ENCODE results near the gene PEMT.

Gene PEMT

DNA sequence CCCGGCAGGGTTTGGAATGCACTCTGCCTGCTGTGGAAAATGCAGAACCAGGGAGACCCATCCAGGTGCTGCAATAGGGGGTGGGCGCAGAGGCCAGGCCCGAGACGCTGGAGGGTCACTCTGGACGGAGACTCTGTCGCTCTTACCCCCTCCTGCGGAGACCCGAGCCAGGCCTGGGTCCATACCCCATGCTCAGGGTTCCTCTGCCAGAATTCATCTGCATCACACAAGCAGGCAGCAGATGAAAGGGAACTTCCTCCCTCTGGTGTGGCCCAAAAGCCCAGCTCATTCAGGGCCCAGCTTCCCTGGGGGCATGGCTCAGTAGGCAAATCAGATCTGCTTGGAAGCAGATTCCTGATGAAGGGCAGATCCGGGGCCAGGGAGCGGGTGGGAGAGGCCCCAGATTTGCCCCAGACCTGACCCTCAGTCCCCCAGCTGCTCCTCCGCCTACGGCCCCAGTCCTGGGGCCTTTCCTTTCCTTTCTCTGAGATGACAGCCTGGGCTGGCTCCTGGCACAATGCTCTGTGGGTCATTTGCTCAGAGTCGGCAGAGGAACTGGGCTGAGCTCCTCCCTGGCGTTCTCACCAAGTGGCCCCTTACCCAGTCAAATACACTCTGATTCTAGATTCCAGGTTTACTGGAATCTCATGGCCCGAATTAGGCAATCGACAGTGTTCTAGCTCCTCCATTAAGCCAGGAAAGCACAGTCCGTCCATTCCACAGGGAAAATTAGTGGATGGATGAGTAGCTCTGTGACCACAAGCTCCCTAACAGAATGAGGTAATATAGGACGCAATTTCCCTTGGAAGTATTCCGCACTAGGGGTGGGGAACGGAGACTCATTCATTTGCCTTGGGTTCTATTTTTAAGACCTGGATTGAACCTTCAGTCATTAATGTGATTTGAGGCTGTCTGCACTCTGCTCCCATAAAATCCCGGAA lies 76.2 kb downstream of the PEMT start:
- TF ChIP-seq, protein P1, sequence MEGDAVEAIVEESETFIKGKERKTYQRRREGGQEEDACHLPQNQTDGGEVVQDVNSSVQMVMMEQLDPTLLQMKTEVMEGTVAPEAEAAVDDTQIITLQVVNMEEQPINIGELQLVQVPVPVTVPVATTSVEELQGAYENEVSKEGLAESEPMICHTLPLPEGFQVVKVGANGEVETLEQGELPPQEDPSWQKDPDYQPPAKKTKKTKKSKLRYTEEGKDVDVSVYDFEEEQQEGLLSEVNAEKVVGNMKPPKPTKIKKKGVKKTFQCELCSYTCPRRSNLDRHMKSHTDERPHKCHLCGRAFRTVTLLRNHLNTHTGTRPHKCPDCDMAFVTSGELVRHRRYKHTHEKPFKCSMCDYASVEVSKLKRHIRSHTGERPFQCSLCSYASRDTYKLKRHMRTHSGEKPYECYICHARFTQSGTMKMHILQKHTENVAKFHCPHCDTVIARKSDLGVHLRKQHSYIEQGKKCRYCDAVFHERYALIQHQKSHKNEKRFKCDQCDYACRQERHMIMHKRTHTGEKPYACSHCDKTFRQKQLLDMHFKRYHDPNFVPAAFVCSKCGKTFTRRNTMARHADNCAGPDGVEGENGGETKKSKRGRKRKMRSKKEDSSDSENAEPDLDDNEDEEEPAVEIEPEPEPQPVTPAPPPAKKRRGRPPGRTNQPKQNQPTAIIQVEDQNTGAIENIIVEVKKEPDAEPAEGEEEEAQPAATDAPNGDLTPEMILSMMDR (IDR thresholded peaks at IDR 0.05; ENCODE audit: insufficient read depth, low read length, poor library complexity, severe bottlenecking): no peak
- no peak for TF ChIP-seq EZH2phosphoT487 (conservative IDR thresholded peaks at IDR 0.05; ENCODE audit: low read length)
- Histone ChIP-seq H3K27ac (ENCODE audit: low read depth, low read length) (no peak overlapping the region), H2AFZ (ENCODE audit: low read depth, low read length, severe bottlenecking) (no peak overlapping the region), H3K9me2 (replicated peaks; ENCODE audit: insufficient read depth, low read length) (no peaks in the 10 kb centered on the region), H3K79me2 (ENCODE audit: insufficient read depth, low read length) (no peaks in the 10 kb centered on the region), H3F3A (ENCODE audit: insufficient read depth) (no peaks in the 10 kb centered on the region), H3K9me3 (ENCODE audit: insufficient read depth, low read length) (no peaks in the 10 kb centered on the region), H3K4me2 (ENCODE audit: low read depth, low read length, poor library complexity, severe bottlenecking) (no peak overlapping the region), H3K4me3 (ENCODE audit: insufficient read depth, low read length, poor library complexity, severe bottlenecking) (no peak overlapping the region), H3K27me3 (ENCODE audit: low read length) (no peaks in the 10 kb centered on the region), H4K20me1 (ENCODE audit: low read depth, low read length) (no peaks in the 10 kb centered on the region), H3K36me3 (ENCODE audit: low read length) (no peaks in the 10 kb centered on the region), H3K9ac (ENCODE audit: low read length) (no peak overlapping the region)

- Histone ChIP-seq H3K27ac (ENCODE audit: low read depth, low read length) (no peak overlapping the region), H4K20me1 (ENCODE audit: low read depth, low read length) (no peaks in the 10 kb centered on the region), H3K4me2 (ENCODE audit: low read depth, low read length, poor library complexity, severe bottlenecking) (no peak overlapping the region)
These were observed 77.0 kb downstream of the PEMT start for GRCh38 chr17:17514361-17514992.

GRCh38 chr17:17513626-17514025 lies 77.9 kb downstream of the PEMT start:
- no peaks in the 10 kb centered on the region for H4K20me1 ChIP-seq (ENCODE audit: low read depth, low read length)
- H3K4me2 ChIP-seq (ENCODE audit: low read depth, low read length, poor library complexity, severe bottlenecking): no peak overlapping the region
- no peaks in the 10 kb centered on the region for H3K9me3 ChIP-seq (ENCODE audit: insufficient read depth, low read length)
- no peaks in the 10 kb centered on the region for H3K79me2 ChIP-seq (ENCODE audit: insufficient read depth, low read length)
- no peak overlapping the region for H3K27ac ChIP-seq (ENCODE audit: low read depth, low read length)
- H3K4me3 ChIP-seq (ENCODE audit: insufficient read depth, low read length, poor library complexity, severe bottlenecking): no peak overlapping the region
- no peaks in the 10 kb centered on the region for H3F3A ChIP-seq (ENCODE audit: insufficient read depth)
- H3K36me3 ChIP-seq (ENCODE audit: low read length): no peaks in the 10 kb centered on the region
- no peak for TF ChIP-seq EZH2phosphoT487 (conservative IDR thresholded peaks at IDR 0.05; ENCODE audit: low read length)
- TF ChIP-seq, protein P1 (IDR thresholded peaks at IDR 0.05; ENCODE audit: insufficient read depth, low read length, poor library complexity, severe bottlenecking): no peak
- H3K9ac ChIP-seq (ENCODE audit: low read length): no peak overlapping the region
- H3K27me3 ChIP-seq (ENCODE audit: low read length): no peaks in the 10 kb centered on the region
- H3K9me2 ChIP-seq (replicated peaks; ENCODE audit: insufficient read depth, low read length): no peaks in the 10 kb centered on the region
- H2AFZ ChIP-seq (ENCODE audit: low read depth, low read length, severe bottlenecking): no peak overlapping the region

More at GRCh38 chr17:17514361-17514992, 77.0 kb downstream of the PEMT start:
- no peaks in the 10 kb centered on the region for H3K79me2 ChIP-seq (ENCODE audit: insufficient read depth, low read length)
- no peak overlapping the region for H2AFZ ChIP-seq (ENCODE audit: low read depth, low read length, severe bottlenecking)
- H3K9me3 ChIP-seq (ENCODE audit: insufficient read depth, low read length): no peaks in the 10 kb centered on the region
- TF ChIP-seq, protein P1 (IDR thresholded peaks at IDR 0.05; ENCODE audit: insufficient read depth, low read length, poor library complexity, severe bottlenecking): no peak
- TF ChIP-seq EZH2phosphoT487 (conservative IDR thresholded peaks at IDR 0.05; ENCODE audit: low read length): no peak
- H3K4me3 ChIP-seq (ENCODE audit: insufficient read depth, low read length, poor library complexity, severe bottlenecking): no peak overlapping the region
- H3K9ac ChIP-seq (ENCODE audit: low read length): no peak overlapping the region
- no peaks in the 10 kb centered on the region for H3K27me3 ChIP-seq (ENCODE audit: low read length)
- H3K9me2 ChIP-seq (replicated peaks; ENCODE audit: insufficient read depth, low read length): no peaks in the 10 kb centered on the region
- no peaks in the 10 kb centered on the region for H3F3A ChIP-seq (ENCODE audit: insufficient read depth)
- no peaks in the 10 kb centered on the region for H3K36me3 ChIP-seq (ENCODE audit: low read length)

Measured in SU-DHL-6 (cell line).